Stimulated activated CD8-positive, alpha-beta memory T cell treated with anti-CD3 and anti-CD28 coated beads, Interleukin-7, amount 100 ng/mL, for 4 hours (primary cell): ENCODE measurements around the gene PTPA.
"Not testable (repeated sequence)": the region's sequence is repeated elsewhere in the genome, so short reads cannot be mapped to it uniquely, and the experiment has no call there.

Experiments used
- DNase-seq, 2 donors: peaks; one replicate each; pipeline ENCODE4 v3.0.0-alpha.2; 2020; ENCODE audit warnings: low read depth in 2 of 2

The PTPA gene

DNA sequence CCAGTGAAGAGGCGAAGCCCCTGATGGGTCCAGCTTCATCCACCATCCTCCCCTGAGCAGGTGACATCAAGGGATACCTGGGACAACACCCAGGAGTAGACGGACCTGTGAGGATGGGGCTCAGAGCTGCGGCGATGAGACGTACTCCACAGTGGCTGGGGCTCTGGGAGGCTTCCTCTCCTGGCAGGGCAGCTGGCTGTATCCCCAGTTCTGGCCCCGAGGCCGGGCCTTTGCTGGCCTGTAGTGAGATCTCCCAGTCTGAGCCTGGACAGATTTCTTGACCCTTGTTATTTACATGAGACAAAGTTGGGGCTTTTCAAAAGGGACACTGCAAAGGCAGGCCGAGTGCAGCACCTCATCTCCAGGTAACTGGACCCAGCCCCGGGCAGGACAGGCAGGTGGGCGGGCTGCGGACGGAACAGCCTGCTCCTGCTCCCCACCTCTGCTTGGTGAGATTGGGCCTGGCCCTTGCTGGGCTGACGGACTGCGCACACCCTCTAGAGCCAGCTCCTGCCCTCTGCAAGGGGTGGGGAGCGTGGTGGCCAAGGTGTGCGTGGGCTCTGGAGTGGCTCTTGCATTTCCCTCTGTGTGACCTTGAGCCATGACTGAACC is 43.8 kb downstream of the PTPA start:
- DNase-seq = no peak

DNA sequence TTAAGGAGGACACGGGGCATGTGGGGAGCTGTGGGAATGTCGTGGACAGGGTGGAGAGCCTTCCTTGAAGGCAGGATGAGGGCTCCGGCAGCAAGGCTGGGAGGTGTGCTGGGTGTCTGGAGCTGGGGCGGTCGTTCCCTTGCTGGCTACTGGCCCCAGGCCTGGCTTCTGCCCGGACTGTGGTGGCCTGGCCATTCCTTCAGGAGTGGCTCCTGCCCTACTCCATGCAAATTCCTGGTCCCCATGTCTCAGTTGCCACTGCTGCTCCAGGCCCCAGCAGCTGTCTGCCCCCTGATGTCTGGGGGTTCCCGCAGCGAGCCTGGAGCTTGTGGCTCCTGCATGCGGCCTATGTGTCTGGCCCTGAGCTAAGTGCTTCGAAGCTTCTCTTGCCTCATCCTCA is 44.9 kb downstream of the PTPA start:
- no peak for DNase-seq

DNA sequence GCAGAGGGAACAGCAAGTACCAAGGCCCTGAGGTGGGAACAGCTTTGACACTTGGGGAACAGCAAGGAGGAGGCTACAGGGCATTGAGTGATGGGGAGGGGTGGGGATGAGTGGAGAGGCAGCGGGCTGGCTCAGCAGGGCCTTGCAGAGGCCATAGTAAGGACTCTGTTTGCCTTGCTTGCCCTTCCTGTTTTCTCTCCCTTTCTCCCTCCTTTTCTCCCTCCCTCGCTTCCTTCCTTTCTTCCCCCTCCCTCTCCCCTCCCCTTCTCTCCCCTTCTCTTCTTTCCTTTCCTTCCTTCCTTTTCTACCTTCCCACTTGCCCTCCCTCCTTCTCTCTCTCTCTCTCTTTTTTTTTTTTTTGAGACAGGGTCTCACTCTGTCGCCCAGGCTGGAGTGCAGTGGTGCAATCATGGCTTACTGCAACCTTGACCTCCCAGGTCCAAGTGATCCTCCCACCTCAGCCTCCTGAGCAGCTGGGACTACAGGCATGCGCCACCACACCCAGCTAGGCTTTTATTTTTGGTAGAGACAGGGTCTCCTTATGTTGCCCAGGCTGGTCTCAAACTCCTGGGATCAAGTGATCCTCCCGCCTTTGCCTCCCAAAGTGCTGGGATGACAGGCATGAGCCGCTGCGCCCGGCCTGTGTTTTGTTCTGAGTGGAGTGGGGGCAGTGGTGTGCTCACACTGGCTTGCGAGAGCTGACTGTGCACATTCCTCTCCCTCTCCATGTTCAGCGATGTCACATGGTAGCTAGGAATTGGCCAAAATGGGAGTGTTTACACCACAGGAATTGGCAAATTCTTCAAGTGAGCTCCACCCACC is 49.7 kb downstream of the PTPA start:
- no peak for DNase-seq

DNA sequence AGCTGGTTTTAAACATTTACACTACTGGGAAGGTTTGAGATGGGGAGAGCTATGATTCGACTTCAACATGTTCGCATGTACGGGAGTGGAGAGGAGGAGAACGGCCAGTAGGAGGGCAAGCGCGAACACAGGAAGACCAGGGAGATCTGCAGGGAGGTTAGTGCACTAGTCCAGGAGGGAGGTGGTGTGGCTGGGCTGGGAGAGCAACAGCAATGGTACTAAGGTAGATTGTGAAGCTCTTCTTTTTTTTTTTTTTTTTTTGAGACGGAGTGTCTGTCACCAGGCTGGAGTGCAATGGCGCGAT is 50.3 kb downstream of the PTPA start:
- no peak for DNase-seq

DNA sequence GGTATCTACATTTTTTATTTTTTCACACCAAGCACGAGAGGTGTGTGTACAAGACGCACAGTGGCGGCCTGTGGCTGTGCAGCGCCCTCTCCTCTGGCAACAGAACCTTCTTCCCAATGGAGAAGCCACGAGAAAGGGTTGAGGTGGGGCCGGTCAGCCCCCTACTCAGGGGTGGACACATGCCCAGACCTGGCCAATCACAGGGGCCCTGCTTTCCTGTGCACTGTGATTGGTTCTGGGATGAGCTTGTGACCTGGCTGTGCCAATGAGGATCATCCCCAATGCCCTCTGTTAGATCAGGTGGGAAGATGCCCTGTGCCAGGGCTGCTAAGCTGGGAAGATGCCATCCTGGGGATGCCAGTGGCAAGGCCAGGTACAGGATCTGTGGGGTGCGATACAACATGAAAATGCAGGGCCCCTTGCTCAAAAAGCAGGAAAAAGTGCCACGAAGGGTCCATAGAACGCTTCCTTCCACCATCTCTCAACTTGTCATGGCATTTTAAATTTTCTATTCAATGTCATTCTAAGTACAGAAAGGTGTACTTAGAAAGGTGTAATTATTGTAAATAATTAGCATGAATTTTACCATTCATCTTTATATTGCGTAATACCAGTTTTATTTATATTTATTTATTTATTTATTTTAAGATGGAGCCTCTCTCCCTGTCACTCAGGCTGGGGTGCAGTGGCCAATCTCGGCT is 51.4 kb downstream of the PTPA start:
- no peak for DNase-seq

DNA sequence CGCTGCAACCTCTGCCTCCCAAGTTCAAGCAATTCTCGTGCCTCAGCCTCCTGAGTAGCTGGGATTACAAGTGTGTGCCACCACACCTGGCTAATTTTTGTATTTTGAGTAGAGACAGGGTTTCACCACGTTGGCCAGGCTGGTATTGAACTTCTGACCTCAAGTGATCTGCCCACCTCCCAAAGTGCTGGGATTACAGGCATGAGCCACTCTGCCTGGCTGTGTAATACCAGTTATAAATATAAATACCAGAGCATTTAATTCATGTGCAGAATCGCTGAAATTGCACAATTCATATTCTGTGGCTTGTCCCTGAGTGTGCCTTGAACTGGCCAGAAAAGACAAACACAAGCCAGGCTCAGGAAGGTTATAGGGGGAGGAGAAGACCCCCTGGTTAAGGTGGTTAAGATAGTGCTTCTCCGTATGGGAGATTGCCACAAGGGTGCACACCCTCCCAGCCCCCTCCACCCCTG is 52.0 kb downstream of the PTPA start:
- not testable (repeated sequence) for DNase-seq

DNA sequence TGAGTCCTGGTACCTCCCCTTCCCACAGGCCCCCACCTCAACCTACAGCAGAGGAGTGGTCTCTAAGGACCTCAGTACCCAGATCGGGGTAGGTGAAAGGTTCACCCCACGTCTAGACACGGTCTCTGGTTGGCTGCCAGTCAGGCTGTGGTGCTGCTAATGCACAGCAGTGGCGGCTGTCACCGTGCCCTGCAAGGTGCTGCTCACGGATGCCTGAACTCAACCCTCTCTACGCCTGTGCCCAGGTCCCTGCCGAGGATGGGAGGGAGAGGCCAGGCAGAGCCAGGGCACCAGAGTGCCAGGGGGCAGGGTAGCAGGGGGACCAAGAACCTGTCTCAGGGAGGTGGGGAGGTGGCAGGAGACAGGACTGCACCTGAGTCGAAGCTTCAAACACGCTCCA is 52.5 kb downstream of the PTPA start:
- no peak for DNase-seq

DNA sequence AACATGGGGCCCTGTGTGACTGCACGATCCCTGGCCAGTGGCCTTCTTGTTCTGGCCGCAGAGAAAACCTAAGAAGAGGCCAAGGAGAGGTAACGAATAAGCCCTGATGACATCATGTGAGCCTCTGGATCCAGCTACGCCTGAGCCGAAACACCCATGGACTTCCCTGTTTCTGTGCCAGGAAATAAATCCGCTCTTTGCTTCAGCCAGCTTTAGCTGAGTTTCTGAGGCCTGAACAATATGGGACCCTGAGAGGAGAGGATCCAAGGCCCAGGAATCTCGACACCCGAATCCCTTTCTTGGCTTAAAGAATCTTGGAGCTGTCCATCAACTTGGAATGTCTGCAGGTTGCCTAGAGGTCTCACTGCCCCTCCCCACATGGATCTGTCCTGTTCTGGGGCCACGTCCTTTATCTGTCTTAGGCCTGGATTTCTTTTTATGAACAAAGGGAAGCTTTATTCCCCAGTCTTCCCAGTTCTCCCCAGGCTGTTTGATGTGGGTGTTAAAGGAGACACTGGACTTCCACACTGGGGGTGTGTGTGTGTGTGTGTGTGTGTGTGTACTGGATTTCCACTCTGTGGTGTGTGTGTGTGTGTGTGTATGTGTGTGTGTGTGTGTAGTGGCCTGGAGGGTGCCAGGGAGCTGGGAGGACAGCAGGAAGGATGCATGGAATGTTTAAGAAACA is 53.2 kb downstream of the PTPA start:
- DNase-seq = no peak

DNA sequence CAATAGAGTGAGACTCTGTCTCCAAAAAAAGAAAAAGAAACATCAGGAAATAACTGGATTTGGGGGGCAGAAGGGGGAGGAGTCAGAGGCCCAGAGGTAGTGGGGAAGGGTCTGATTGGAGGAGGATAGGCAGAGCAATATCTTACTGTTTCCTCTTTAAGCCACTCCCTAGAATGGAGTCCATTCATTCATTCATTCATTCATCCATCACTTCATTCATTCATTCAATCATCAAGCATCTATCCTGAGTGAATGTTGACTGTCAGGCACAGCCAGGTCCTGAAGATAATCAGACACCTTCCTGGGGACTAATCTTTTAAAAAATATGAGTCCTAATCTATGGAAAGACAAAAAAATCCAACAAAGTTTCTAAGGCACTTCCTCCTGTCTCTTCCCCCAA is 54.0 kb downstream of the PTPA start:
- DNase-seq = no peak

DNA sequence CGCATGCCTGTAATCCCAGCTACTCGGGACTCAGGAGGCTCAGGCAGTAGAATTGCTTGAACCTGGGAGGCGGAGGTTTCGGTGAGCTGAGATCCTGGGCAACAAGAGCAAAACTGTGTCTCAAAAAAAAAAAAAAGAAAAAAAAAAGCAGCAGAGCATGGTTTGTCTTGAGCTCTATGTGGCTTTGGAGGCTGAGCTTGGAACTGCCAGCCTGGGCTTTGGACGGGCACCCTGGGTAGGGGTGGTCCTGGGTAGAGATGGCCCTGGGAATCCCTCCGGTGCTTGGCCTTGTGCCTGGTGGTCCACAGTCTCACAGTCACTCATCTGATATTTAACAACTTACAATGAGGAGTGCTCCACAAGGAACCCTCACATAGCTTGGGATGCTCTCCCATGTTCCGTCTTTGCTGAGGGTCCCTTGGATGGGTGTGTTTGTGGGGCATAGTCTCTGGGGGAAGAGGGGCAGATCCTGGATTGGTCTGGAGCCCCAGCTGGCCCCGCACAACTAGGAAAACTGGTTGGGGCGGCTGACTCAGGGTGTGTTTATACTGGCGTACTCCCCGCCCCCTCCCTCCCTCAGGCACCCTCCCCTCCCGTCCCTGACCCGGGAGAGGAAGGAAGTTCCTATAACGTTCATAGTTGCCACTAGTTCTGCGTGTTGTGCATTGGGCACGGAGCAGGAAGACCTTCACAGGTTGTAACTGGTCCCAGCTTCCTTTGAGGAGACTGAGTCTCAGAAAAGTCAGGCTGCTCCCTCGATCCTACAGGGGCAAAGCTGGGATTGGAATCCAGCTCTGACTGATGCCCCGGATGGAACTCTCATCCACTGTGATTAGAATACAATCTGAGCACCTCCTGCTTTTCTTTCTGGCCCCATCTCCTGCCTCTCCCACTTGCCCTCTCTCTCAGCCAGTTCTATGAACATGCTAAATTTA is 55.7 kb downstream of the PTPA start:
- DNase-seq = no peak

DNA sequence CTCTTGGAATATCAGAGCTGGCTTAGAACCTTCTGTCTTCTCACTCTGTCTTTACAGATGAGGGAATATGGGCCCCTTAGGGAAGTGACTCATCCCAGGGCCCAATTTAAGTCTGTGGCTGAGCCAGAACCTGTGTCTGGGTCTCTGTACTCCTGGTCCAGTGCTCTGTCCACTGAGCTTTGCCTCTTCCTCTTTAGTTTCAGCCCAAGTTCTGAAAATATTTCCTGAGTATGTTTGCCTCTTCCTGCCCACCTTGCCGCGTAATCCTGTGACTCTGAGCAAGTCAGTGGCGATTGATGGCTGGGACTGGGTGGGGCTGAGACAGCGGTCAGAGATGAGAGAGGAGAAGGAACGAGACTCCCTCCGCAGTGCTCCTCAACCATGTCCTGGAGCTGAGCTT is 59.0 kb downstream of the PTPA start:
- no peak for DNase-seq

DNA sequence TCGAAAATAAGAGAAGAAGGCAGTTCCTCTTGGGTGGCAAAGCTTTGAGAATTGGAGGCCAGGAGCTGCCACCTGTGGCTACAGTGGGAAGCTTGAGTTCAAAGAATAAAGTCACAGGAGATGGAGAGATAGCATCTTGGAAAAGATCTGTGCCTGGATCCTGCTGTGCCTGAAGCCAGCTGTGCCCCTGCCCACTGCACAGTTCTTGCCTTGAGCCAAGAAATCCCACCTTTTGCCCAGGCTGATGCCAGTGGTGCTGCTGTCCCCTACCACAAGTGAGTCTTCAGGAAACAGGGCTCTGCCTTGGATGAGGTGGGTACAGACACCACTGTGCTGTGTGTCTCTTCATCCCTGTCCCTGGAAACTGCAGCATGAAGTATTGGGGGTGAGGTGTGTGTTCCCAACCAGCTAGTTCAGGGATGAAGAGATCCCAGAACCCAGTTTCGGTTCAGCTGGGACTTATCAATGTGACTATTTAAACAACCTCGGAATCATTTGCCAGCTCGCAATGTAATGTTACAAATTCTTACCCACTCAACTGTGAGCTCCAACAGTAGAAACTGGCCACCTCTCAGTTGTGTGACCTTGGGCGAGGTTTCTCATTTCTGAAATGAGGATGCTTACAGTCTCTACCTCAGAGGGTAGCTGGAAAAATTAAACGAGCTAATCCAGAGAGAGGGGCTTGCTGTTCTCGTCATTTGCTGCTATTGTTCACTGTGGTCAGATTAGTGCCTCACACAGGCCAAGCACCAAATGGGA is 61.0 kb downstream of the PTPA start:
- DNase-seq = no peak

DNA sequence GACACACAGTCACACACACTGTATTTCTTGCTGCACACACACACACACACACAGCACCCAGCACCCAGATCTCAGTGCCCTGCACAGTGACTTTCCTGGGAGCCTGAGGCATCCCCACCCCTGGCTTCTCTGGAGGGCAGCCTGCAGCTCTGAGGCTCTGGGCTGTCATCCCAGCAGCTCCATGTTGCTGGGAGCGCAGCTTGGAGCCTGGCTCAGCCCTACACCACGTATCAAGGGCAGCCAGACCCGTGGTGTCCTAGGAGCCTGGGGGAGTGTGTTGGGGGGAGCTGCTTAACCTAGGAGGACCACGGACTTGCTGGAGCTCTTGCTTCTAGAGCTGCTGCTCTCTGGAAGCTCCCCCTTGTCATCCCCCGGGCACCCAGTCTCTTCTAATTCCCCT is 61.6 kb downstream of the PTPA start:
- no peak for DNase-seq

DNA sequence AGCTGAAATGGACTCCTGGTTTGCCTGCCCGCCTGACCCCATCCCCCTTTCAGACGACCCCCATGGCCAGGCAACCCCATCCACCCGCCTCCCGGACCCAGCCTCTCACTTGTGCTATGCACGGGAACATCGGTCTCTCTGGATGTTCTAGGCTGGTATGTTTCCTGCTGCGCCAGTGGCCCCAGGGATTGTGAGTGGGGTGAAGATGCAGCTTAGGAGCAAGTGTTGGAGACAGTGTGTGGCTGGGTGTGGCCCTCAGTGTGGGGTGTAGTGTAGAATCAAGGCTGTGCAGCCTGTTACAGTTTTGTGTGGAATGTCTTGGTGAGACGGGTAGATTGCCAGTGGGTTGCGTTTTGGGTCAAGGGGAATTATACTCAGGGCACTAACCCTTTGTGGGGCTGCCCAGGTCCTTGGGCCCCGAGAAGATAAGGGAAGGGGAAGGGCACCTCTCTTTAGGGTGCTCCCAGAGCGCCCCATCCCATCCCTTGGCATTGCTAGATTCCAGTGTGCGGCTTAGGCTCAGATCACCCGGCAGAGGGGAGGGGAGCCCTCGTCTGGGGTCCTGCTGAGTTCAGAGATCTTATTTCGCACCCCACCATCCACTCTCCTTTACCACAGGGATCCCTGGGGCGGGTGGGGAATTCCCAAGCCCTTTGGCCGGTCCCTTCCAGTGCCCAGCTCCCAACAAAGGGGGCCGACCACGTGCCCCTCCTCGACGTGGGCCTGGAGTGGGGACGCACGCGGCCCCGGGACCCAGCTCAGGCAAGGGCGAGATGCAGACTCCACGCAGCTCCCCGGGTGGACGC is 62.3 kb downstream of the PTPA start:
- DNase-seq = no peak

DNA sequence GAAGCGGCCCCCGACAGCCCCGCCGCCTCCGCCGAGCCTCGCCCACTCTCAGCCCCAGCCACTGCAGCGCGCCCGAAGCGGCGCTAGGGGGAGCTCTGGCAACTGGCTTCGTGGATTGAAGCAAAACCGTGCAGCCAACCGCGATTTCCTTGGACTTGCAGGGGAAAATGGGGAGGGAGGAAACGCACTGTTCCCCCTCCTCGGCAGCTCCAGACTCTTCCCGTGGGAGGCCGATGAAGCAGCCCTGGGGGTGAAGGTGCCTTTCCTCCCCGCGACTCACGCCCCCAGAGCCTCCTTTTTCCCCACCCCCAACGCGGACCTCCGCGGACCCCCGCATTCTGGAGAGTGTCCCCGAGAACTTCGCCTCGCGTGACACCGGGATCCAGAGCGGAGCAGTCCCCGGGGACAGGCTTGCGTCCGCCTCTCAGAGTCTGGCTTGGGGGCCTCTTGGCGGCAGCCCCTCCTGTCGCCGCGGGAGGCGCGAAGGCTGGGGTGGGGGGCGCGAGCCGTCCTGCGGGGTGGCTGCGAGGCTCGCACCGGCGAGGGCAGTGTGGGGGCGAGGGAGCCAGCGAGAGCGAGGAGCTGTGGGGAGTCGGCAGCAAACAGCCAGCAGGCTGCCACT is 63.0 kb downstream of the PTPA start:
- peak; percentile 61 to 67 for DNase-seq

DNA sequence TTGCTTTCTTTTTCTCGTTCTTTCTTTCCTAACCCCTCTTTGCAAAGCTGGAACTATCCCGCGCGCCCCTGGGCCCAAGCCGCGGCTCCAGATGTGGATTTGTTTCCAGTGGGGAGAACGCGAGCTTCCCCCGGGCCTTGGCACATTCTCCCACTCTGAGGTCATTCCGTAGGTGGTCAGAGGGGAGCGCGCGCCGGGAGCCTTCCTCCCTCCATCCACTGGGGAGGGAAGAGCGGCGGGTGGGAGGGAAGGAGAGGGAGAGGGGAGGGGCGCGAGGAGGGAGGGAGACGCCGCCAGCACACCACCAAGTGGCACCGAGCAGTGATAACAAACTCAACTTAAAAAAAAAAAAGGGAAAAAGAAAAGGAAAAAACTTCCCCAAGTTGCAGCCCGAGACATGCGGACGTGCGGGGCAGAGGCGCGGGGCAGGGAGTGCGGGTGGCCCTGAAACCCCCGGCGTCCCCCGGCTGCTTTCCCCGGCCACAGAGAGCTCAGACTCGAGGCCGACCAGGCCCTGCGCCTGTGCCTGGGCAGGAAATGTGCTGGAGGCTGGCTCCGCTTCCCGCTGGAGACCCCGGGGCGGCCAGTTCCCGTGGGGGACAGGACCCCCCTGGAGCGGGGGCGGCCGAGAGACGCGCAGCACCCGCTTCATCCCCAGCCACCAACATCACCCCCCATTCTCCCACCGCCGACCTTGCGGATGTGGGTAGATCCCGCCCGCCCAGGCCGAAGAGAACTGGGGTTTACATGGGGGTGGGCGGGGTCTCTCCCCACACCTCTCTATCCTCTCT is 63.7 kb downstream of the PTPA start:
- peak in 1 of 2 donors; percentile 24 for DNase-seq

DNA sequence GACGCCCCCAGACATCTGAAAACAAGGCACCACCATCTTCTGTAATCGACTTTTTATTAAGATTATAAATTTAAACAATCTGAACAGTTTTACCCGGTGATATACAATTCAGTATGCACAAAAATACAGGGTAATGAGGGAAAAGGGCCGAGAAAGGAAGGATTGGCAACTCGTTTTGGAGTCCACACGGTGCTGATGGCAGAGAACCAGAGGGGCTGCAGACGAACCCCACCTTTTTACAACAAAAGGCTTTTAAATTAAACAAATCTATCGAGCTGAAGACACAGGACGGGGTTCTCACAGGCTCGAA is 64.3 kb downstream of the PTPA start:
- DNase-seq = no peak

DNA sequence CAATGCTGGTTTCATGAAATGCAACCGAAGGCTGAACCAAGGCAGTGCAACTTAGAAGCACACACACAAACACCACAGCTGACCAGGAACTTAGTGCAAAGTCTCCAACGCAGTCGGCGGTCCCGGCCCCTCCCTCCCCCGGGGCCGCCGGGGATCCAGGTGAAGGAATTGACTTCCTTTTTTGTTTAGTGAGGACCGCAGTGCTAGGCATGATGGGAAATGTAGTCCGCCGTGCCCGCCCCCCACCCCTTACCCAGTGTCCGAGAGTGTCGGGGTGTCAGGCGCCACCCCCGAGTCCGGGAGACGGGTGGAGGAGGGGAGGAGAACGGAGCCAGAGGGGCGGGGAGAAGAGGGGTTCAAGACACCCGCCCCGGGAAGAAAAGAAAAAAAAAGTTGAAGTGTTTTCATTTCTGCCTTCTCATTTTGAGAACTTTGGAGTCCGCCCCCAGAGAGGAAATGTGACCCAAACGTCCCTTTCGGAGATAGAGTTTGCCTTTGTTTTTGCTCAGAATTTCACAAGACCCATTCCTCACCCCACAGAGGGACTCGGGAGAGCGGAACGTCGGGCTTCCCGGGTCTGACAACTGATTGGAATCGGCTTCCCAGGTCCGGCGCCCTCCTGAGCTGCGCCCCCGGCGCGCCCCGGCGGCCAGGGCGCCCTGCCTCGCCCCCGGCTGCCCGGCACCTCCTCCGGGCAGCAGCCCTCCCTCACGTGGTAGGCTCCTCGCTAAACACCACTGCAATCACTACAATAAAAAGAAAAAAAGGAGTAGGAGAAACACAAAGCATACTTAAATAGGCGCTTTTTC is 64.8 kb downstream of the PTPA start:
- DNase-seq = peak in 1 of 2 donors; percentile 36
